CD14-positive monocyte (primary cell): ENCODE results near the gene DESI1. TPM values are rescaled to one million over a fixed set of nuclear protein-coding genes. Genes with fewer than 3 reads are reported as not detected.

Experiments
- DNase-seq, 3 donors: peaks; one replicate each; pipeline ENCODE4 v3.0.0-alpha.2; 2011 to 2022
- H2AFZ ChIP-seq: 2 replicates; pipeline ENCODE4 v1.6.0; 2012; ENCODE audit warnings: mild to moderate bottlenecking, low read depth, low read length, inconsistent platforms; ENCODE audit not compliant: insufficient read depth, poor library complexity, severe bottlenecking
- H3K27ac ChIP-seq, 2 donors: 1 replicate in 1 of 2; 2 replicates in 1 of 2; pipeline ENCODE4 v1.5.1; 2012 to 2013; ENCODE audit warnings: low read length in 2 of 2, control low read depth in 1 of 2, inconsistent platforms in 1 of 2, low read depth in 1 of 2, mild to moderate bottlenecking in 1 of 2
- H3K27me3 ChIP-seq, 2 donors: one replicate each; pipeline versions ENCODE4 v1.6.0 to v1.6.1; 2011 to 2013; ENCODE audit warnings: low read length in 2 of 2; ENCODE audit not compliant: control insufficient read depth in 2 of 2, insufficient read depth in 2 of 2
- H3K36me3 ChIP-seq, 2 donors: replicated peaks in 1 of 2; 1 replicate in 1 of 2; 2 replicates in 1 of 2; pipeline versions ENCODE4 v1.5.1 to v1.6.1; 2012 to 2013; ENCODE audit warnings: low read length in 2 of 2, control low read depth in 1 of 2, inconsistent platforms in 1 of 2, mild to moderate bottlenecking in 1 of 2; ENCODE audit not compliant: insufficient read depth in 2 of 2, control insufficient read depth in 1 of 2
- H3K4me1 ChIP-seq, 2 donors: 1 replicate in 1 of 2; 2 replicates in 1 of 2; pipeline versions ENCODE4 v1.5.1 to v1.6.1; 2012 to 2013; ENCODE audit warnings: low read length in 2 of 2, control low read depth in 1 of 2, inconsistent platforms in 1 of 2, mild to moderate bottlenecking in 1 of 2, moderate library complexity in 1 of 2; ENCODE audit not compliant: insufficient read depth in 2 of 2, control insufficient read depth in 1 of 2
- H3K4me2 ChIP-seq: replicated peaks from 2 replicates; pipeline ENCODE3; 2012; ENCODE audit warnings: low read length, moderate library complexity, mild to moderate bottlenecking; ENCODE audit not compliant: poor library complexity, severe bottlenecking; ENCODE audit errors: extremely low read depth
- H3K4me3 ChIP-seq, 3 experiments: fragments of 200-600 bp in 1 of 3; sonication (generic) in 1 of 3; replicated peaks in 1 of 3; 1 replicate in 2 of 3; 2 replicates in 1 of 3; pipeline ENCODE4 v1.5.1; 2011 to 2013; ENCODE audit warnings: low read length in 3 of 3, mild to moderate bottlenecking in 3 of 3, control low read depth in 2 of 3, low read depth in 2 of 3, inconsistent platforms in 1 of 3, moderate library complexity in 1 of 3
- H3K79me2 ChIP-seq: 2 replicates; pipeline ENCODE4 v1.6.0; 2012; ENCODE audit warnings: mild to moderate bottlenecking, control low read depth, inconsistent platforms, low read length, moderate library complexity; ENCODE audit not compliant: insufficient read depth
- H3K9ac ChIP-seq: 2 replicates; pipeline ENCODE4 v1.6.0; 2017; ENCODE audit warnings: low read length, mild to moderate bottlenecking; ENCODE audit not compliant: insufficient read depth, poor library complexity, severe bottlenecking
- H3K9me3 ChIP-seq, 2 donors: replicated peaks in 1 of 2; 1 replicate in 1 of 2; 2 replicates in 1 of 2; pipeline versions ENCODE4 v1.5.1 to v1.6.1; 2012 to 2013; ENCODE audit warnings: low read length in 2 of 2, control low read depth in 1 of 2; ENCODE audit not compliant: control insufficient read depth in 1 of 2, insufficient read depth in 1 of 2
- H4K20me1 ChIP-seq: 2 replicates; pipeline ENCODE4 v1.6.0; 2012; ENCODE audit warnings: mild to moderate bottlenecking, low read length, control low read depth, moderate library complexity; ENCODE audit not compliant: insufficient read depth
- H3K27ac Mint-ChIP-seq, 7 donors: one replicate each; pipeline ENCODE4 v1.8.0; 2020; ENCODE audit warnings: mild to moderate bottlenecking in 7 of 7, mixed read lengths in 7 of 7, moderate library complexity in 6 of 7, inconsistent platforms in 2 of 7
- H3K27me3 Mint-ChIP-seq, 3 donors: one replicate each; pipeline ENCODE4 v1.8.0; 2021 to 2022; ENCODE audit warnings: low read depth in 3 of 3, mild to moderate bottlenecking in 3 of 3, mixed read lengths in 3 of 3, moderate library complexity in 3 of 3, inconsistent platforms in 1 of 3
- H3K36me3 Mint-ChIP-seq, 2 donors: one replicate each; pipeline ENCODE4 v1.8.0; 2020; ENCODE audit warnings: mixed read lengths in 2 of 2, inconsistent platforms in 1 of 2, mild to moderate bottlenecking in 1 of 2
- H3K4me1 Mint-ChIP-seq: one replicate; pipeline ENCODE4 v1.8.0; 2020; ENCODE audit warnings: mild to moderate bottlenecking, mixed read lengths
- H3K4me3 Mint-ChIP-seq, 2 donors: one replicate each; pipeline ENCODE4 v1.8.0; 2020; ENCODE audit warnings: mild to moderate bottlenecking in 2 of 2, mixed read lengths in 2 of 2, moderate library complexity in 1 of 2
- H3K9me3 Mint-ChIP-seq, 7 donors: one replicate each; pipeline ENCODE4 v1.8.0; 2020 to 2022; ENCODE audit warnings: mixed read lengths in 7 of 7, mild to moderate bottlenecking in 6 of 7, moderate library complexity in 6 of 7, inconsistent platforms in 2 of 7
- WGBS: methylation state at CpG from one replicate; pipeline ENCODE4 v1.1.5; 2013; ENCODE audit warnings: missing lambda C conversion rate; ENCODE audit not compliant: insufficient coverage; 5-methylcytosine and 5-hydroxymethylcytosine counted together
- intact Hi-C, 2 donors: fragments of 100-400 bp; cut with micrococcal nuclease; formaldehyde crosslinking; loops; one replicate each; pipeline versions ENCODE4 v1.15.0 to v1.15.1; 2023
- polyA plus RNA-seq, 3 donors: library from polyadenylated mRNA; depleted of rRNA in 1 of 3; unstranded in 2 of 3; stranded (reverse) in 1 of 3; fragments of 300-500 nt in 2 of 3; fragments of >200 nt in 1 of 3; fragmentation: Illumina TruSeq in 2 of 3; gene quantifications; 1 replicate in 2 of 3; 2 replicates in 1 of 3; pipeline ENCODE4 v1.2.3, GENCODE V29; 2012 to 2021
- small RNA-seq: library from RNA; depleted of rRNA; stranded (forward); fragments of <200 nt; gene quantifications from one replicate; pipeline ENCODE3, GENCODE V24; 2012; ENCODE audit warnings: low read depth; ENCODE audit not compliant: insufficient read length
- TF ChIP-seq, protein P1 (sequence below): fragments of 200-600 bp; IDR thresholded peaks from one replicate; pipeline ENCODE4 v1.8.0; 2022; ENCODE audit warnings: antibody characterized with exemption, mild to moderate bottlenecking

Gene DESI1
- polyA plus RNA-seq, 3 donors: 15.8 to 33.7 (median 31.5) TPM

DNA sequence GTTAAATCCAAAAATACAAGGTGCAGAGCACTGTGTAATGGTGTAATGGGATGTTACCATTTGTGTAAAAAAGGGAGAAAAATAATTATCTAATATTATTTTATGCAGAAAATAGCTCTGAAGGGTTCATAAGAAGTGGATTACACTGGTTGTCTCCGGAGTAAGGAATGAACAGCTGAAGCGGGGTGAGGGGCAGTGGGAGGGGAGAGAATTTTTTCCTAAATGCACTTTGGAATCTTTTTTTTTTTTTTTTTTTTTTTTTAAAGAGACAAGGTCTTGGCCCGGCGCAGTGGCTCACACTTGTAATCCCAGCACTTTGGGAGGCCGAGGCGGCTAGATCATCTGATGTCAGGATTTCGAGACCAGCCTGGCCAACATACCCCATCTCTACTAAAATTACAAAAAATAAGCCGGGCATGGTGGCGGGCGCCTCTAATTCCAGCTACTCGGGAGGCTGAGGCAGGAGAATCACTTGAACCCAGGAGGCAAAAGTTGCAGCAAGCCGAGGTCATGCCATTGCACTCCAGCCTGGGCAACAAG, 69.8 kb downstream of the DESI1 start:
- no peak for DNase-seq
- intact Hi-C loops: no loop called here
- H3K4me2 ChIP-seq: no peak overlapping the region
- Mint-ChIP-seq H3K9me3 (peaks cover 0 to 5% (median 0%) of the 10 kb centered on the region in 7 donors), H3K36me3 (no peaks in the 10 kb centered on the region), H3K27me3 (peaks cover 11 to 15% (median 12%) of the 10 kb centered on the region in 3 donors), H3K4me3 (no peak overlapping the region), H3K27ac (no peak overlapping the region), H3K4me1 (no peaks in the 10 kb centered on the region)
- no peaks in the 10 kb centered on the region for H3K27me3 ChIP-seq
- 97% methylated on average over 11 of the region's 12 CpGs for WGBS
- no peak overlapping the region for H2AFZ ChIP-seq
- H3K36me3 ChIP-seq: no peaks in the 10 kb centered on the region
- H3K79me2 ChIP-seq: no peaks in the 10 kb centered on the region
- H3K9ac ChIP-seq: no peak overlapping the region
- H3K27ac ChIP-seq: no peak overlapping the region
- TF ChIP-seq, protein P1, sequence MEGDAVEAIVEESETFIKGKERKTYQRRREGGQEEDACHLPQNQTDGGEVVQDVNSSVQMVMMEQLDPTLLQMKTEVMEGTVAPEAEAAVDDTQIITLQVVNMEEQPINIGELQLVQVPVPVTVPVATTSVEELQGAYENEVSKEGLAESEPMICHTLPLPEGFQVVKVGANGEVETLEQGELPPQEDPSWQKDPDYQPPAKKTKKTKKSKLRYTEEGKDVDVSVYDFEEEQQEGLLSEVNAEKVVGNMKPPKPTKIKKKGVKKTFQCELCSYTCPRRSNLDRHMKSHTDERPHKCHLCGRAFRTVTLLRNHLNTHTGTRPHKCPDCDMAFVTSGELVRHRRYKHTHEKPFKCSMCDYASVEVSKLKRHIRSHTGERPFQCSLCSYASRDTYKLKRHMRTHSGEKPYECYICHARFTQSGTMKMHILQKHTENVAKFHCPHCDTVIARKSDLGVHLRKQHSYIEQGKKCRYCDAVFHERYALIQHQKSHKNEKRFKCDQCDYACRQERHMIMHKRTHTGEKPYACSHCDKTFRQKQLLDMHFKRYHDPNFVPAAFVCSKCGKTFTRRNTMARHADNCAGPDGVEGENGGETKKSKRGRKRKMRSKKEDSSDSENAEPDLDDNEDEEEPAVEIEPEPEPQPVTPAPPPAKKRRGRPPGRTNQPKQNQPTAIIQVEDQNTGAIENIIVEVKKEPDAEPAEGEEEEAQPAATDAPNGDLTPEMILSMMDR: no peak
- H3K4me3 ChIP-seq: no peak overlapping the region
- H4K20me1 ChIP-seq: no peaks in the 10 kb centered on the region
- no peaks in the 10 kb centered on the region for H3K4me1 ChIP-seq
- H3K9me3 ChIP-seq: no peaks in the 10 kb centered on the region

DNA sequence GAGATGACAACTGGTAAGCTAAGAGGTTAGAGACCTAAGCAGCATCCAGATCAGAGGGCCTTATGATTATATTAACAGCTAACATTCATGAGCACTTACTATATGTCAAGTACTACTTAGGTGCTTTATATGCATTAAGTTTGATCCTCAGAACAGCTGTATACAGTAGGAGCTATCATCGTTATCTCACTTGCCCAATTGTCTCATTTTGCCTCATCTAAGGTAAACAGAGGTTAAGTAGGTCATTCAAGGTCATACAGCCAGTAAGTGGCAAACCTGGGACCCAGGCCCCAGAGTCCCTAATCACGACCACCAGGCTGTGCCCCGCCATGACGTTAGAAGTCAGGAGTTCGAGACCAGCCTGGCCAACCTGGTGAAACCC, 72.0 kb downstream of the DESI1 start:
- Histone ChIP-seq H3K36me3 (no peaks in the 10 kb centered on the region), H3K9ac (no peak overlapping the region), H3K27me3 (no peaks in the 10 kb centered on the region), H3K4me3 (no peak overlapping the region), H3K9me3 (no peaks in the 10 kb centered on the region), H3K79me2 (peaks cover 2% of the 10 kb centered on the region), H3K27ac (no peak overlapping the region), H3K4me2 (no peak overlapping the region), H2AFZ (no peak overlapping the region), H4K20me1 (no peaks in the 10 kb centered on the region), H3K4me1 (peaks cover 6 to 12% of the 10 kb centered on the region in 2 donors)
- TF ChIP-seq, protein P1: no peak
- 98% methylated on average over 5 of the region's 5 CpGs for whole genome bisulfite sequencing
- intact Hi-C loops: no loop called here
- no peak for DNase-seq
- H3K27ac Mint-ChIP-seq: no peak overlapping the region
- H3K4me1 Mint-ChIP-seq: peaks cover 9% of the 10 kb centered on the region
- peaks cover 0 to 3% (median 0%) of the 10 kb centered on the region in 7 donors for H3K9me3 Mint-ChIP-seq
- H3K4me3 Mint-ChIP-seq: no peak overlapping the region
- H3K36me3 Mint-ChIP-seq: no peaks in the 10 kb centered on the region
- peaks cover 10 to 15% (median 12%) of the 10 kb centered on the region in 3 donors for H3K27me3 Mint-ChIP-seq

Small RNA genes lying within 50 kb of the gene (small RNA-seq; reads per million reads assigned to genes)
- gene RF00019: not detected

Other genes starting within 250 kb of the DESI1 start
- 1 to 10 TPM in 2 of 3 donors, under 1 TPM in 1; 0.71 to 1.7 (median 1.1) TPM for gene TEF, start 239.1 kb downstream of the DESI1 start, polyA plus RNA-seq
- 10 to 100 TPM in 2 of 3 donors, 1 to 10 TPM in 1; 7.0 to 40.4 (median 11.5) TPM for gene TOB2, start 174.2 kb downstream of the DESI1 start, polyA plus RNA-seq
- gene PHF5A, start 152.4 kb downstream of the DESI1 start, polyA plus RNA-seq: 10 to 100 TPM; 22.0 to 31.3 (median 26.3) TPM
- 10 to 100 TPM; 56.8 to 75.8 (median 64.2) TPM for gene ACO2, start 151.9 kb downstream of the DESI1 start, polyA plus RNA-seq
- 10 to 100 TPM in 2 of 3 donors, 1 to 10 TPM in 1; 9.4 to 19.0 (median 10.4) TPM for gene POLR3H, start 76.6 kb downstream of the DESI1 start, polyA plus RNA-seq
- not detected for gene CSDC2, start 60.0 kb downstream of the DESI1 start, polyA plus RNA-seq
- gene PMM1, start 31.2 kb downstream of the DESI1 start, polyA plus RNA-seq: 10 to 100 TPM; 15.6 to 32.4 (median 23.5) TPM
- 100 to 1,000 TPM in 2 of 3 donors, 10 to 100 TPM in 1; 58.6 to 286 (median 267) TPM for gene XRCC6, start 252 bp upstream of the DESI1 start, polyA plus RNA-seq
- 100 to 1,000 TPM in 2 of 3 donors, 10 to 100 TPM in 1; 90.0 to 168 (median 168) TPM for gene SNU13, start 67.8 kb upstream of the DESI1 start, polyA plus RNA-seq
- gene MEI1, start 78.5 kb upstream of the DESI1 start, polyA plus RNA-seq: 10 to 100 TPM; 12.3 to 40.0 (median 37.0) TPM
- 1 to 10 TPM; 2.1 to 5.3 (median 2.4) TPM for gene CCDC134, start 179.6 kb upstream of the DESI1 start, polyA plus RNA-seq
- 10 to 100 TPM; 22.2 to 25.1 (median 24.5) TPM for gene SREBF2, start 212.1 kb upstream of the DESI1 start, polyA plus RNA-seq